ENCODE data around the gene BIN1.

Gene BIN1

DNA sequence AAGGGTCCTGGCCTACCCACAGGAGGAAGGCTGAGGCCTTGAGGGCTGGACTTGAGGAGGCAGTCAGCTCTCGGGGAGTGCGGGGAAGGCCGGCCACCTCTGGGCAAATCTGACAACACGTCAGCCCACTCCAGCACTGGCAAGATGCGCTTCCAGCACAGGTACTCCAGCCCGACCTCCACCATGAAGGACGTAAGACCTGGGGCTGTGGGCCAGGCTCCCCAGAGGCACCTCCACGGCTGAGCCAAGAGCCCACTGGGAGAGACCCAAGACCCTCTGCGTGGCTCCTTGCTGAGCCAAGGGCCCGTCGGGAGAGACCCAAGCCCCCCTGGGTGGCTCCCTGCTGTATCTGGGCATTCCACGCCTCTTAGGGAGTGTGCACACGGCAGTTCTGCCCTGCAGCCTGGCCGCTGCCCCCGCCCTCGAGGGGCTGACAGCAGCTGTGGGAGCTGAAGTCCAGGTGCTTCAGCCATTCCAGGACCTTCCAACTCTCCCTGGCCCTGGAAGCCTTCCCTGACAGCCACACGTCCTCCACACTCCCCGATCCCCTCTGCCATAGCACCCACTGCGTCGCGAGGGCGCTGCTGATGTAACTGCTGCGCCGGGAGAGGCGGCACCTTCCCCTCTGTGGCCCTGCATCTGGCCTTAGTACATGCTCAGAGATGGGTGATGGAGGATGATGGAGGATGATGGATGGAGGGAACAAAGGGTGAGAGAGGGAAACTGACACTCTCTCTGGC is 50.2 kb downstream of the BIN1 start:
- TF ChIP-seq, protein P1, sequence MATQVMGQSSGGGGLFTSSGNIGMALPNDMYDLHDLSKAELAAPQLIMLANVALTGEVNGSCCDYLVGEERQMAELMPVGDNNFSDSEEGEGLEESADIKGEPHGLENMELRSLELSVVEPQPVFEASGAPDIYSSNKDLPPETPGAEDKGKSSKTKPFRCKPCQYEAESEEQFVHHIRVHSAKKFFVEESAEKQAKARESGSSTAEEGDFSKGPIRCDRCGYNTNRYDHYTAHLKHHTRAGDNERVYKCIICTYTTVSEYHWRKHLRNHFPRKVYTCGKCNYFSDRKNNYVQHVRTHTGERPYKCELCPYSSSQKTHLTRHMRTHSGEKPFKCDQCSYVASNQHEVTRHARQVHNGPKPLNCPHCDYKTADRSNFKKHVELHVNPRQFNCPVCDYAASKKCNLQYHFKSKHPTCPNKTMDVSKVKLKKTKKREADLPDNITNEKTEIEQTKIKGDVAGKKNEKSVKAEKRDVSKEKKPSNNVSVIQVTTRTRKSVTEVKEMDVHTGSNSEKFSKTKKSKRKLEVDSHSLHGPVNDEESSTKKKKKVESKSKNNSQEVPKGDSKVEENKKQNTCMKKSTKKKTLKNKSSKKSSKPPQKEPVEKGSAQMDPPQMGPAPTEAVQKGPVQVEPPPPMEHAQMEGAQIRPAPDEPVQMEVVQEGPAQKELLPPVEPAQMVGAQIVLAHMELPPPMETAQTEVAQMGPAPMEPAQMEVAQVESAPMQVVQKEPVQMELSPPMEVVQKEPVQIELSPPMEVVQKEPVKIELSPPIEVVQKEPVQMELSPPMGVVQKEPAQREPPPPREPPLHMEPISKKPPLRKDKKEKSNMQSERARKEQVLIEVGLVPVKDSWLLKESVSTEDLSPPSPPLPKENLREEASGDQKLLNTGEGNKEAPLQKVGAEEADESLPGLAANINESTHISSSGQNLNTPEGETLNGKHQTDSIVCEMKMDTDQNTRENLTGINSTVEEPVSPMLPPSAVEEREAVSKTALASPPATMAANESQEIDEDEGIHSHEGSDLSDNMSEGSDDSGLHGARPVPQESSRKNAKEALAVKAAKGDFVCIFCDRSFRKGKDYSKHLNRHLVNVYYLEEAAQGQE (IDR thresholded peaks at IDR 0.05; ENCODE audit: insufficient read depth in 1 of 2, low read depth in 2 of 2, low read length in 2 of 2): no peak

- TF ChIP-seq SIN3A (IDR thresholded peaks at IDR 0.05; ENCODE audit: borderline replicate concordance, insufficient read depth, low read length) (no peak), FOXP2 (optimal IDR thresholded peaks at IDR 0.05; ENCODE audit: borderline replicate concordance, extremely low read depth, extremely low read length, insufficient read depth) (no peak), TAF1 (IDR thresholded peaks at IDR 0.05; ENCODE audit: borderline replicate concordance, insufficient read depth, low read length) (no peak), POLR2AphosphoS5 (IDR thresholded peaks at IDR 0.05; ENCODE audit: low read depth, low read length) (no peak)
- TF ChIP-seq, protein P1 (IDR thresholded peaks at IDR 0.05; ENCODE audit: insufficient read depth in 1 of 2, low read depth in 2 of 2, low read length in 2 of 2): no peak
Measured at GRCh38 chr2:127056086-127056485, 50.9 kb downstream of the BIN1 start.

GRCh38 chr2:127055786-127056076 is 51.2 kb downstream of the BIN1 start:
- TF ChIP-seq FOXP2 (optimal IDR thresholded peaks at IDR 0.05; ENCODE audit: borderline replicate concordance, extremely low read depth, extremely low read length, insufficient read depth): no peak
- TF ChIP-seq SIN3A (IDR thresholded peaks at IDR 0.05; ENCODE audit: borderline replicate concordance, insufficient read depth, low read length): no peak

DNA sequence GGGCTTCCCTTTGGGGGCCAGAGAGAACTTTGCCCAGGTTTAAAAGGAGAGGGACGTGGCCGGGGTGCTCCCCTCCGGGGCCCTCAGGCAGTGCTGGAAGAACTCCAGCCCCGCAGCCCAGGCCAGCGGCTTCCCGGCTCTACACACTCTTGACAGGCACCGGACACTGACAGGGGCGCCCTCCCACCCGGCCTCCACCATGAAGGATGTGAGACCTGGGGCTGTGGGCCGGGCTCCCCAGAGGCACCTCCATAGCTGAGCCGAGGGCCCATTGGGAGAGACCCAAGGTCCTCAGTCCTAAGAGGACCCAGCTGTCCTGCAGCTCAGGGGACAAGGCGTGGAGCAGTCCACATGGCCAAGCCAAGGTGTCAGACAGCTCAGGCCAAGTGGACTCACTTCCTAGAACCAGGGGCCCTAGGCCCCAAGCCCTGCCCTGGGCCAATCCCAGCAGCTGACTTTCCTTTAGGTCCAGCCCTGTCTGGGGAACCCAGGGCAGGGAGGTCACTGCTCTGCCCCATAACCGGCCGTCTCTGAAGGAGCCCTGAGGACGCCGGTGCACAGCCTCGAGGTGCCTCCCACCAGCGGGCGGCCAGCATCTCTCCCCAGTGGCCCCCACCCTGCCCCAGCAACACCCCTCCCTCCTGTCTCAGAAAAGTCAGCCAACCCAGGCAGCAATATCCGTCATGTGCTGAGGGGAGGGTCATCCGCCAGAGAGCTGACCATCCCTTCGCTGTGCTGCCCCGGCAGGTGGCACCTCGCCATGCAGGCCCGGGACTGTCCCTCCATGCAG is 51.8 kb downstream of the BIN1 start:
- TF ChIP-seq TAF1 (IDR thresholded peaks at IDR 0.05; ENCODE audit: borderline replicate concordance, insufficient read depth, low read length): no peak
- no peak for TF ChIP-seq FOXP2 (optimal IDR thresholded peaks at IDR 0.05; ENCODE audit: borderline replicate concordance, extremely low read depth, extremely low read length, insufficient read depth)
- TF ChIP-seq POLR2AphosphoS5 (IDR thresholded peaks at IDR 0.05; ENCODE audit: low read depth, low read length): no peak
- no peak for TF ChIP-seq SIN3A (IDR thresholded peaks at IDR 0.05; ENCODE audit: borderline replicate concordance, insufficient read depth, low read length)
- TF ChIP-seq, protein P1 (IDR thresholded peaks at IDR 0.05; ENCODE audit: insufficient read depth in 1 of 2, low read depth in 2 of 2, low read length in 2 of 2): no peak

GRCh38 chr2:127054604-127054930 is 52.4 kb downstream of the BIN1 start:
- TF ChIP-seq SIN3A (IDR thresholded peaks at IDR 0.05; ENCODE audit: borderline replicate concordance, insufficient read depth, low read length) (no peak), POLR2AphosphoS5 (IDR thresholded peaks at IDR 0.05; ENCODE audit: low read depth, low read length) (no peak)

GRCh38 chr2:127053731-127054603 is 53.0 kb downstream of the BIN1 start:
- no peak for TF ChIP-seq SIN3A (IDR thresholded peaks at IDR 0.05; ENCODE audit: borderline replicate concordance, insufficient read depth, low read length)
- TF ChIP-seq, protein P1 (IDR thresholded peaks at IDR 0.05; ENCODE audit: insufficient read depth in 1 of 2, low read depth in 2 of 2, low read length in 2 of 2): no peak

All from PFSK-1 (cell line).